Fibroblast of skin of back (primary cell): ENCODE data around the gene KCNH2. TPM values are rescaled to one million over a fixed set of nuclear protein-coding genes. Genes with fewer than 3 reads are reported as not detected.
"Not testable (repeated sequence)": the region's sequence is repeated elsewhere in the genome, so short reads cannot be mapped to it uniquely, and the experiment has no call there.

Experiments used
- DNase-seq: peaks from one replicate; pipeline ENCODE4 v3.0.0-alpha.2; 2013
- polyA plus RNA-seq, 2 experiments: library from polyadenylated mRNA; unstranded; fragments of 120-200 nt; gene quantifications; one replicate each; pipeline ENCODE4 v1.2.1, GENCODE V29; 2013; ENCODE audit not compliant: insufficient read length in 2 of 2

KCNH2 gene, protein sequence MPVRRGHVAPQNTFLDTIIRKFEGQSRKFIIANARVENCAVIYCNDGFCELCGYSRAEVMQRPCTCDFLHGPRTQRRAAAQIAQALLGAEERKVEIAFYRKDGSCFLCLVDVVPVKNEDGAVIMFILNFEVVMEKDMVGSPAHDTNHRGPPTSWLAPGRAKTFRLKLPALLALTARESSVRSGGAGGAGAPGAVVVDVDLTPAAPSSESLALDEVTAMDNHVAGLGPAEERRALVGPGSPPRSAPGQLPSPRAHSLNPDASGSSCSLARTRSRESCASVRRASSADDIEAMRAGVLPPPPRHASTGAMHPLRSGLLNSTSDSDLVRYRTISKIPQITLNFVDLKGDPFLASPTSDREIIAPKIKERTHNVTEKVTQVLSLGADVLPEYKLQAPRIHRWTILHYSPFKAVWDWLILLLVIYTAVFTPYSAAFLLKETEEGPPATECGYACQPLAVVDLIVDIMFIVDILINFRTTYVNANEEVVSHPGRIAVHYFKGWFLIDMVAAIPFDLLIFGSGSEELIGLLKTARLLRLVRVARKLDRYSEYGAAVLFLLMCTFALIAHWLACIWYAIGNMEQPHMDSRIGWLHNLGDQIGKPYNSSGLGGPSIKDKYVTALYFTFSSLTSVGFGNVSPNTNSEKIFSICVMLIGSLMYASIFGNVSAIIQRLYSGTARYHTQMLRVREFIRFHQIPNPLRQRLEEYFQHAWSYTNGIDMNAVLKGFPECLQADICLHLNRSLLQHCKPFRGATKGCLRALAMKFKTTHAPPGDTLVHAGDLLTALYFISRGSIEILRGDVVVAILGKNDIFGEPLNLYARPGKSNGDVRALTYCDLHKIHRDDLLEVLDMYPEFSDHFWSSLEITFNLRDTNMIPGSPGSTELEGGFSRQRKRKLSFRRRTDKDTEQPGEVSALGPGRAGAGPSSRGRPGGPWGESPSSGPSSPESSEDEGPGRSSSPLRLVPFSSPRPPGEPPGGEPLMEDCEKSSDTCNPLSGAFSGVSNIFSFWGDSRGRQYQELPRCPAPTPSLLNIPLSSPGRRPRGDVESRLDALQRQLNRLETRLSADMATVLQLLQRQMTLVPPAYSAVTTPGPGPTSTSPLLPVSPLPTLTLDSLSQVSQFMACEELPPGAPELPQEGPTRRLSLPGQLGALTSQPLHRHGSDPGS
- 0.08 TPM for polyA plus RNA-seq (2013, experiment 1 of 2; ENCODE audit: insufficient read length)
- 0.13 TPM for polyA plus RNA-seq (2013, experiment 2 of 2; ENCODE audit: insufficient read length)

DNA sequence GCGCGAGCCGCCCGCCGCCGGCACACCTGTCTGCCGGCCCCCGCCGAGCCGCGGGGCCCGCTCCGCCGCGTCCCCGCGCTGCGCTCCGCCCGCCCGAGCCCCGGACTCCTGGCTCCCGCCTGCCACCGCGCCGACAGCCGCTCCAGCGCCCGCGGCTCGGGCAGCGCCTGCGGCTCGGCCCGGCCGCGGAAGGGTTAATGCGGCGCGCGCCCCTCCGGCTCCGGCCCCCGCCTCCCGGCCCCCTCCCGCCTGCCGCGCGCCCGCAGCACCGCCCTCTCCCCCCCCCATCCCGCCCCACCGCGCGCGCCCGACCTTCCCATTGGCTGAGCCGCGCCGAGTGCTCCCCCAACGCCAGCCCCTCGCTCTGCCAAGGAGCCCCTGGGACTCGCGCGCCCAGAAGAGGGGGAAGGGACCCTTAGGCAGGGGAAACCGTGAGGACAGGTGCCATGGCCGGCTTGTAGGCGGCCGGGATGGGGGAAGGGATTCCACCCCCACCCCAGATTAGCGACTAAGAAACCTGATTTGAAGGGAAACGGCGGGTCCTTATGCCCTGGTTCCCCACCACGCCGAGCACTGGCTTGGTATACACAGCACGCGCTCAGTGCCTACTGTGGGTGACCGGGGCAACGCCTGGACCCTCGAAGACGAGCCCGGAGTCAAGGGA lies at the start of gene KCNH2:
Gene KCNH2 (minus strand): TSS at position 196 of the 664 bp plus-strand sequence. CDS start 408 bp downstream, outside the sequence.
- DNase-seq = no peak

DNA sequence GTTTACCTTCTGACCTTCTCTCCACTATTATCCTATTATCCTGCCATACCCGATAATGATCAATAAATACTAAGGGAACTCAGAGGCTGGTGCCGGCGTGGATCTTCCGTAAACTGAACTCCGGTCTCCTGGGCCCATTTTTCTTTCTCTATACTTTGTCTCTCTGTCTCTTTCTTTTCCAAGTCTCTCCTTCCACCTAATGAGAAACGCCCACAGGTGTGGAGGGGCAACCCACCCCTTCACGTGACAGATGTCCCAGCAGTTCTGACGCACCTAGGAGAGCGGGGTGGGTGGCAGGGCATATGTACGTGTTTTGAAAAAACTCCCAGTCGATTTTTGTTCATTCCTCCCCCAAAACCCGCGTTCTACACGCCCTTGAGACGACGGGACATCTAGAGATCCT lies 49.6 kb upstream of the KCNH2 start:
- DNase-seq = not testable (repeated sequence)

DNA sequence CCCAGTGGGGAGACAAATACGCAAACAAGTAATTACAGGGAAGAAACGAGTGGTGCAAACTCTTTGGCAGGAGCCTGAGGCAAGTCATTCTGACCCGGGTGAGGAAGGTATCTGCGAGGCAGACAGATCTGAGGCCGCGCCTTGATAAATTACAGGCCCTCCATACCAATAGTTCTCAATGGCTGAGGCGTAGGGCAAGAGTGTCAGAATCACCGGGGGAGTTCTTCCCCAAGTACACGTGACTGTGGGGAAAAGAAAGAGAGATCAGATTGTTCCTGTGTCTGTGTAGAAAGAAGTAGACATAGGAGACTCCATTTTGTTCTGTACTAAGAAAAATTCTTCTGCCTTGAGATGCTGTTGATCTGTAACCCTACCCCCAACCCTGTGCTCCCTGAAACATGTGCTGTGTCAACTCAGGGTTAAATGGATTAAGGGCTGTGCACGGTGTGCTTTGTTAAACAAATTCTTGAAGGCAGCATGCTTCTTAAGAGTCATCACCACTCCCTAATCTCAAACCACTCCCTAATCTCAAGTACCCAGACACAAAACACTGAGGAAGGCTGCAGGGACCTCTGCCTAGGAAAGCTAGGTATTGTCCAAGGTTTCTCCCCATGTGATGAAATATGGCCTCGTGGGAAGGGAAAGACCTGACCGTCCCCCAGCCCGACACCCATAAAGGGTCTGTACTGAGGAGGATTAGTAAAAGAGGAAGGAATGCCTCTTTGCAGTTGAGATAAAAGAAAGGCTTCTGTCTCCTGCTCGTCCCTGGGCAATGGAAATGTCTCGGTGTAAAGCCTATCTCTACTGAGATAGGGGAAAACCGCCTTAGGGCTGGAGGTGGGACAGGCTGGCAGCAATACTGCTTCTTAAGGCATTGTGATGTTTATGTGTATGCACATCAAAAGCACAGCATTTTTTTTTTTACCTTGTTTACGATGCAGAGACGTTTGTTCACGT lies 48.9 kb upstream of the KCNH2 start:
- not testable (repeated sequence) for DNase-seq

DNA sequence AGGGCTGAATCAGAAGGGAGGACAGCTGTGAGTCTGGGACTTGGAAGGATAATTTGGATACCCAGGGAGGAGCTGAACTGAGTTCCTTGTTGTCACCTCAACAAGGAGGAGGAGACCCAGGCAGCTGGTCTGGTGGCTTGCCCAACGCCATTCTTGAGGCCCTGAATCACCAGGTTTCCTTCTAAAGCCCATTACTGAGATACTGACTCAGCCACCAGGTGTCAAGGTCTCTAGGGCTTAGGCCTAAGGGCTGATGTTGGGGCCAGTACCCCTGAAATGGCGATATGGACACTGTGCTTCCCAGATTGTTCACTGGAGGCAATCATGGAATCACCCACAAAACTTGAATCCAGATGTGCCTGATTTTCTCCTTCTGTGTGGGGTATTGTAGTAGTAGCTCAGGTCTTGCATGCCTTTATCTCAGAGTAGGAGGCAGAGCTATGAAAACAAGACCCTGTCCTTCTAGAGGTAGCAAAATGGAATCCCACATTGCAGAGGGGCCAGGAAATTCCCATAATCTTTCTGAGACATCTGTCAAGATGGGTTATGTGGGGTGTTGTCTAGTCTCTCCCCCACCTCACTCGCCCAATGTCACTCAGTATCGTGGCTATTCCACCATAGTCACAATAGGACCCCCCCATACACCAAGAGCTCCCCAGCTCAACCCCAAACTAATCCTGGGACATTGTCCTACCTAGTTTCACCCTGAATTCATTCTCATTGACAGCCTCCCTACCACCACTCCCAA lies 48.0 kb upstream of the KCNH2 start:
- DNase-seq = no peak

DNA sequence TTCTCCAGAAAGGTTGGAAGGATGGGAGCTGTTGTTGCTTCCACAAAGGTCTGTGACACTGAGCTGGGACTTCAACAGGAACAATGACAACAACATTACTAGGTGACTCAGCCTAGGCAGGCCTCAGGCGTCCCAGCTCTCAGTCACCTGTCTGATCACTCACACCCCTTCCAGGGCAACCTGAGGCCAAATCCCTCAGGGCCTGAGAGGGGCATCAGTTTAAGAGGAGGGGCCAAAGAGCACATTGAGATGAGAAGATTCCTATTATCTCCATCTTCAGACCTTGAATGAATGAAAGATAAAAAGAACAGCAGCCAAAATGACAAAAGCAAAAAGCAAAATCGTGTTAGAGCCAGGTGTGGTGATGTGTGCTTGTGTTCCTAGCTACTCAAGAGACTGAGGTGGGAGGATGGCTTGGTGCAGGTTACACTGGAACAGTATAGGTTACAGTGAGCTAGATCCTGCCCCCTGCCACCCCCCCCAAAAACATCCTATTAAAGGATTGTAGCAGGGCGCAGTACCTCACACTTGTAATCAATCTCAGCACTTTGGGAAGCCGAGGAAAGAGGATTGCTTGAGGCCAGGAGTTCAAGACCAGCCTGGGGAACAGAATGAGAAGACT lies 46.4 kb upstream of the KCNH2 start, which contains the start of gene ATG9B:
Gene ATG9B (minus strand): TSS at position 60 of the 622 bp plus-strand sequence. CDS start 71 bp downstream, outside the sequence.
- DNase-seq = no peak

DNA sequence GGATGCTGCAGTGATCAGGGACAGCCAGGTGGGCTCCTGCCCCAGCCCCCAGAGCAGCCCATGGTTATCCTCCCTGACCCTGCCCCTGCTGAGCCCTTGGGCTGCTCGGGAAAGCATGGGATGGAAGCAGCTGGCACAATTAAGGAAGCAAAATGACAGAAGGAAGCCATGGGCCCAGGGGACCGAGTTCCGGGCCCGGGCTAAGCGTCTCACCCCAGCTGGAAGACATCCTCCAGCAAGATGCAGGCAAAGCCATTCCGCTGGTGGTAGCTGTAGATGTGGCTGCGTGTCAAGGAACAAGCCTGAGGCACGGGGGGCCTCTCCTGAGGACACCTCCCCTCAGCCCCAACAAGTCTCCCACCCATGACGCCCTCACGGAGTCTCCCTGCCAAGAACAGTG lies 45.1 kb upstream of the KCNH2 start:
- DNase-seq = no peak

DNA sequence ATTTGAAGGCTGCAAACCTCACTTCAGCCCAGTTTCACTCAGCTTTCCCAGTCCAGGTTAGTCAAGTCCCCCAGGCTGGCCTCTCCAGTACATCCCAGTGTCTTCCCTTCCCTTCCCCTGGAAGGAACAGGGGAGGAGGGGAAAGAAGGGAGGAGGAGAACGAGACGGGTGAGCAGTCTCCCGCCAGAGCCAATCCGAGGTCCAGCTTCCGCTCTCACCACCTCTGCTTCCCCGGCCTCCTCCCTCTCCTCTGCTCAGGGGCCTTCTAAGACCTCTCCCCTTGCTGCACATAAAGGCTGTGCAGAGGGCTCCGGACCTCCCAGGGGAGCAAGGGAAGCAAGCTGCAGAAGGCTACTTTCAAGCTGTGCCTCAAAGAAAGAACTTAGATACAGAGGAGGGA lies 42.1 kb upstream of the KCNH2 start:
- DNase-seq = no peak

DNA sequence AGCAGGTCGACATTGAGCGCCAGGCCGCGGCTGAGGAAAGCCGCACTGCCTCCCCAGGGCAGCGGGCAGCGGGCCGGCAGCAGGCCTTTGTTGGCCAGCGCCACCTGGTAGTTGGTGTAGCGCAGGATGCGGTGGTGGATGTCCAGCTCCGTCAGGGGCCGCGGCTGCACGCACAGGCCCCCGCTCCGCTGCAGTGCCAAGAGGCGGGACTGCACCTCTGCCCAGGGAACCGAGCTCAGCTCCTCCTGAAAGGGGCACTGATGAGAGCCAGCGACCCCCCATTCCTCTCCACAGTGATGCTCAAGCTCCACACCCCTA lies 41.0 kb upstream of the KCNH2 start:
- DNase-seq = no peak

DNA sequence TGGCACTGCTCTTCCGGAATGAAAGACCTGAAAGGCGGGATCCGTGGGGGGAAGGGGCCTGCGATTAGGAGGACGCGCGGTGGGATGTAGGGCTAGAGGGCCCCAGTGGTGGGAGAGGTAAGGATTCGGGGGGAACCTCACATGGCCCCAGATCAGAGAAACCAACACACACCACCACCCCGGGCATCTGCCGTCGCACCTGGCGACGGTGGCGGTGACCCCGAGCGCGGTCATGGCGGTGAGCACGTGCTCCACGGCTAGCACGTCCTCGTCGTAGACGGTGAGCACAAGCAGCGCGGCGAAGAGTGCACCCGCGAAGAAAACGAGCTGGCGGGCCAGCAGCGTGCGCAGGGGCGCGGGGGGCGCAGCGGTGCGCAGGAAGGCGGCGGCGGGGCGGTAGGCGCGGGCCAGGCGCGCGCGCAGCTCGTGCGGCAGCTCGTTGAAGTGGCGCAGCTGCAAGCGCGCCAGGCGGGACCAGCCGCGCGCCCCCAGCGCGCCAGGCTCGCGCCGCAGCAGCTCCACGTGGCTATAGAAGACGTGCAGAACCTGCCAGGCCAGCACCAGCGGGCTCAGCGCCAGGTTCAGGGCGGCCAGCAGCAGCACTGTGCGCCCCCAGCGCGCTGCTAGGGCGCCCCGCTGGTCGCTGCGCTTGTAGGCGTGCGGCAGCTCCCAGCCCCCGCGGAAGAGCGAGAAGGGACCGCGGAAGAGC lies 40.5 kb upstream of the KCNH2 start:
- DNase-seq = peak; percentile 53

DNA sequence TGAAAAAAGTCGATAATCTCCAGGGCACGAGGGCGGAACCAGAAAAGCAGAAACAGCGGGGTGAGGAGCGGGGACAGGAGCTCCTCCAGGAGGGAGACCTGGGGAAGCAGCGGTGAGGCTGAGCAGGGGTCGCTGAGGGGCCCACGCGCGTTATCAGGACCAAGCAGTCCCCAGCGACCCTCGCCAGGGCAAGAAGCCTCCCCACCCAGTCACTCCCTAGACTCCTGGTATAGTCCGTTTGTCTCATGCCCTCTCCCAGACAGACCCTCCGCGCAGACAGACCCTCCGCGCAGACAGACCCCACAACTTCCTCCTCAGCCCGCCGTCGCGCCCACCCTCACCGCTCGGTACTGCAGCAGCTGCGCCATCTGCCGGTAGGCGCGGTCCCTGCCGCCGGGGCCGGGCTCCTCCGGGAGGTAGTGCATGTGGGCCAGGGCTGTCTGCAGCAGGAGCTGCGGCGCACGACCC lies 39.9 kb upstream of the KCNH2 start:
- DNase-seq = peak; percentile 44

DNA sequence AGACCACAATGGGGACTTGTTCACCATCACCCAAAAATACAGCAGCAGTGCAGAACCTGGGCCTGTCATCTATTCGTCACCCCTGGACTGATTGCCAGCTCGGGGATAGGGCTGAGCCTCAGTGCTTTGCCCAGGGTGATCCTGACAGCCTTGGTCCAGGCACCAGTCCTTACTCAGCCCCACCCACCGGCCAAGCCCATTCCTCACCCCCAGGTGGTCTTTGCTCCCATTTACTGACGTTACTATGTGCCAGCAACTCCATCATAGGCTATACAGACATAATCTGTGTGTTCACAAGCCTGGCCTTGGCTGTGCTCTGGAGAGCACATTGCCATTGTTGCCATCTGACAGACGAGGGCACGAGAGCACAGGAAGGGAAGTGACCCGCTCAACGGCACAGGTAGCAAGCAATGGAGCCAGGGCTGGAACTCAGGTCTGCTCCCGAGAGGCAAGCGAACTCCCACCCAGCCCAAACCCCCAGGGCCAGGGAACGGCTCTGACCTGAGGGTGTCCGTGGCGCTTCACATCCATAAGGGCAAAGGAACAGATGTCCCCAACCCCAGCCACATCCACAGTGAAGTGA lies 39.3 kb upstream of the KCNH2 start:
- no peak for DNase-seq

DNA sequence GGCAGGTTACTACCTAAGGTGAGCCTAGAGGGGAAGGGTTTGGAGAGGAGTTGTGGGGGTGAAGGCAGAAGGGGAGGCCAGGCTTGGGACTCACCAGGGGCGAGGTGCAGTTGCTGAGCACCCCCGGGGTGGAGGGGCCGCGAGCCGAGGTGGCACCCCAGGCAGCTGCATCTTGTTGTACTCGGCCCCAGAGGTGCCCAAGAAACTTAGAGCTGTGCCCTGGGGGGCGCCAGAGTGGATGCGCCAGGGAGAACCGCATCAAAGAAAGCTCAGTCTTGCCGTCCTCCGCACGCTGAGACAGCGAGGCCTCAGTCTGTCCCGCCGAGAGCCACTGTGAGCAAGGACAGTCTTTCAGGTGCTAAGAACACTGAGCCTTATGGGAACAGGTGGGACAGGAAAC lies 38.8 kb upstream of the KCNH2 start:
- DNase-seq = no peak

DNA sequence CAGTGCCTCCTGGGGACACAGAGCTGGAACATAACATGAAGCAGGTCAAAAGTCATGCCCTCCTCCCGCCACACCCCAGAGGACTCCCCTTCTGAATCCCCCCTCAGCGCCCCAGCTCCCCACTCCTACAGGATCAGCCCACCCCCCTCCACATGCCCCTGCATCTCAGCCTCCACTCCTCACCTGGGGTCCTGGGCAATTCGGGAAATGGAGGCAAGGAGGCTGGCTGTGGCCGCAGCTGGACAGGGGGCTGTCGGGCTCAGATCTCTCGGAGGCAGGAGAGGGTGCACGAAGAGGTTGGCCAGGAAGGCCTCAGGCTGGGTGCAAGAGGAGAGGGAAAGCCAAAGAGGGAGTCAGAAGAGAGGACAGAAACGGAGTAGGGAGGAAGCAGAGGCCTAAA lies 38.4 kb upstream of the KCNH2 start:
- DNase-seq = no peak

DNA sequence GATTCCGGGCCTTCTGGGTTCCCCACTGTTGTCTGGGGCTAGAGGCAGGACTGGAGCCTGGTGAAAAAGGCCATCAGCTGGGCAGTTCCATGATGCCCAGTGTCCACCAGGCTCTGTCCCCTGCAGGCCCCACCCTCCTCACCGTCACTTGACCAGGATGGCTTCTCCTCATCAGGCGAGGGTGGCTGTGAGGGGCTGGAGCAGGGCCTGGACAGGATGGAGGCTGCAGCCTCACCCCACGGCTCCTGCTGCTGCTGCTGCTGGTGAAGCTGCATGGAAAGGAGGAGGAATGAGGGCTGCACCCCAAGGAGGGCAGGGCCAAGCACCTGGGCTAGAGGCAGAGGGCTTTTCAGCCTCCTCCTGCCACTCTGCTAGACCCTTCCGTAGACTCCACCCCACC lies 37.8 kb upstream of the KCNH2 start:
- no peak for DNase-seq

DNA sequence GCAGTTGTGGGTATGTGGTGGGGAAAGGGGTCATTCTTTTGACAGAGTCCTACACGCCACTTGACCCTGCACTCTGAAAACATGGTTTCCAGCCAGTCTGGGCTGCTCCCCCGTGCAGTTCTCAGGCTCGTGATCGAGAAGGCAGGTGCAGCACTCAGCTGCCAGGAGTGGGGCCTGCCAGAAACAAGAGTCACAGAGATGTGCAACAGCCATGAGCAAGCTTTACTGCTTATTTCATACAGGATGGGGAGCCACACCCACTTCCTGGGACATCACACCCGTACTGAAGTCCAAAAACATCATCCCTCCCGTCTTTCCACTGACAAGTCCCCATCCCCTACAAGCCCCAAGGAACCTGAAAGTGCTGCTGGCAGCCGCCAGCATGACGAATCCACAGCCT lies 36.8 kb upstream of the KCNH2 start:
- no peak for DNase-seq

DNA sequence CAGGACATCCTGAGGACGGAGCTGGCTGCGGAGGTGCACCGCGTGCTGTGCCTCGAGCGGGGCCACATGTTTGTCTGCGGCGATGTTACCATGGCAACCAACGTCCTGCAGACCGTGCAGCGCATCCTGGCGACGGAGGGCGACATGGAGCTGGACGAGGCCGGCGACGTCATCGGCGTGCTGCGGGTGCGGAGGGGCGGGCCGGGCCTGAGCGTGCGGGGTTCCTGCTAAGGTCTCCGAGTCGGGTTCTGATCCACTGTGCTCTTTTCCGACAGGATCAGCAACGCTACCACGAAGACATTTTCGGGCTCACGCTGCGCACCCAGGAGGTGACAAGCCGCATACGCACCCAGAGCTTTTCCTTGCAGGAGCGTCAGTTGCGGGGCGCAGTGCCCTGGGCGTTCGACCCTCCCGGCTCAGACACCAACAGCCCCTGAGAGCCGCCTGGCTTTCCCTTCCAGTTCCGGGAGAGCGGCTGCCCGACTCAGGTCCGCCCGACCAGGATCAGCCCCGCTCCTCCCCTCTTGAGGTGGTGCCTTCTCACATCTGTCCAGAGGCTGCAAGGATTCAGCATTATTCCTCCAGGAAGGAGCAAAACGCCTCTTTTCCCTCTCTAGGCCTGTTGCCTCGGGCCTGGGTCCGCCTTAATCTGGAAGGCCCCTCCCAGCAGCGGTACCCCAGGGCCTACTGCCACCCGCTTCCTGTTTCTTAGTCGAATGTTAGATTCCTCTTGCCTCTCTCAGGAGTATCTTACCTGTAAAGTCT lies 35.8 kb upstream of the KCNH2 start:
- peak; percentile 79 for DNase-seq

DNA sequence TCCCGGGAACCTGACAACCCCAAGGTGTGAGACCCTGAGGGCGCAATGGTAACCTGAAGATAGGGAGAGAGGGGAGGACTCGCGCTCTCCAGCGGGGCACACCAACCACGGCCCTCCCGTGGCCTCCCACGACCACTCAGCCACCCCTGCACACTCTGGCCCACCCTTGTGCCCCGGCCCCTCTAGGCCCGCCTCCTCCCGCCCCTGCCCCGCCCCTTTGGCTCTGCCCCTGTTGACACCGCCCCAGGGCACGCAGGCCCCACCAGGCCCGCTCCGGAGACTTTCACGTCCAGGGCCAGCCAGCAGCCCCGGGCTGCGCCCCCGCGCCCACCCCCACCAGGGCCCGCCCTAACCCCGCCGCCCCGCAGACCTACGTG lies 35.2 kb upstream of the KCNH2 start:
- no peak for DNase-seq

DNA sequence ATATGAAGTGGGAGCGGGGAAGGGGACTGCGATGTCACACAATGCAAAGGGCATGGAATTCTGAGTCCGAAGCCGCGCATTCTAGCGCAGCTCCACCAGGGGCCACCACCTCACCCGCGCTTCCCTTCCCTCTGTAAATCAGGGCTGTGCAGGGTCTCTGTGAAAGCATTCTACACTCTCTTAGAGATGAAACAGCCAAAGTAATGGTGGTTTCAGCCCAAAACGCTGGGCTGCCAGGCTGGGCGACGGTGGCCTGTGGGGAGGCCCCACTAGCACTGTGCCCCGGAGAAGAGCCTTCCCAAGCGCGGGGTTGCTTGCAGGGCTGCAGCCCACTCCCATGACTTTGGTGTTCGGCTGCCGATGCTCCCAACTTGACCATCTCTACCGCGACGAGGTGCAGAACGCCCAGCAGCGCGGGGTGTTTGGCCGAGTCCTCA lies 34.8 kb upstream of the KCNH2 start:
- peak; percentile 54 for DNase-seq
